Hepatocyte (in vitro differentiated cells): ENCODE data around the gene WDTC1.

Experiments used
- CTCF ChIP-seq: fragments of 200-600 bp; sonication (generic); IDR thresholded peaks from 2 replicates; pipeline ENCODE4 v1.5.1; 2016; ENCODE audit warnings: antibody characterized with exemption, mild to moderate bottlenecking; ENCODE audit not compliant: poor library complexity
- EZH2 ChIP-seq: fragments of 200-600 bp; sonication (generic); IDR thresholded peaks from 2 replicates; pipeline ENCODE4 v1.6.1; 2016; ENCODE audit warnings: antibody characterized with exemption, mild to moderate bottlenecking, borderline replicate concordance
- EZH2phosphoT487 ChIP-seq: fragments of 200-600 bp; sonication (generic); IDR thresholded peaks from one replicate; pipeline ENCODE4 v1.6.1; 2018; ENCODE audit warnings: antibody characterized with exemption, mild to moderate bottlenecking, low read depth, moderate library complexity; ENCODE audit not compliant: unreplicated experiment, severe bottlenecking

DNA sequence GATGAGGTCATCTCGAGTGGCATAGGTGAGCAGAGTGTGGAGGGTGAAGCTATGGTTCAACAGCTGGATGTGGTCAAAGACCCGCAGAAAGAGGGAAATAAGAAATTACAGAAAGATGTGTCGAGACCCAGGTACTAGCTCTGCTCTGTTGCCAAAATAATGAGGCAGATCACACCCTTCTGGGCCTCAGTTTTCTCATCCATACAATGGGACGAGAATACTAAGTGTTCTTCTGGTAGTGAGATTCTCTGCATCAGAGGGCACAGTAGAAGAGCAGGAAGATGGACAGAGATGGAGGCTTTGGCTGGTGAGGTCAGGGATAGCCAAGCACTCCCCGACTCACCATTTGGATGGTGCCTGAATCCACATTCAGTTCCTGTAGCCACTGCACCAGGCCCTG is 121.3 kb downstream of the WDTC1 start:
- no peak for TF ChIP-seq CTCF
- no peak for TF ChIP-seq EZH2
- no peak for TF ChIP-seq EZH2phosphoT487
